Endometrium (tissue), 2 donors: ENCODE measurements around the gene PHKG1.
"Not testable (repeated sequence)": the region's sequence is repeated elsewhere in the genome, so short reads cannot be mapped to it uniquely, and the experiment has no call there.

Experiments
- FAIRE-seq: peaks from 2 replicates; lab custom pipeline; 2012; peaks lifted over from hg19 to GRCh38; lab: Jason Lieb, UNC
- donor health status: control.
- donor health status: control.

The PHKG1 gene

DNA sequence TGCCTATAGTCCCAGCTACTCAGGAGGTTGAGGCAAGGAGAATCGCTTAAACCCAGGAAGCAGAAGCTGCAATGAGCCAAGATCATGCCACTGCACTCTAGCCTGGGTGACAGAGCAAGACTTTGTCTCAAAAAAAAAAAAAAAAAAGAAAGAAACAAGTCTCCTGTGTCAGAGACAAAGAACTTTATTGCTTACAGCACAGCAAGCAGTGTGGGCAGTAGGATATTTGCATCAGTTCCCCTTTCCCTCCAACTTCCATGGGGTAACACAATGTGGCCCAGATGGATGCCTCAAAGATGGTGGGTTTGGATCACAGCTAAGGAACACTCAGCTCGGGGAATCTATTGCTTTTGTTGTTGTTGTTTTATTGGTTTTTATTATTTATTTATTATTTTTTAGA is 47.0 kb downstream of the PHKG1 start:
- FAIRE-seq: not testable (repeated sequence)

DNA sequence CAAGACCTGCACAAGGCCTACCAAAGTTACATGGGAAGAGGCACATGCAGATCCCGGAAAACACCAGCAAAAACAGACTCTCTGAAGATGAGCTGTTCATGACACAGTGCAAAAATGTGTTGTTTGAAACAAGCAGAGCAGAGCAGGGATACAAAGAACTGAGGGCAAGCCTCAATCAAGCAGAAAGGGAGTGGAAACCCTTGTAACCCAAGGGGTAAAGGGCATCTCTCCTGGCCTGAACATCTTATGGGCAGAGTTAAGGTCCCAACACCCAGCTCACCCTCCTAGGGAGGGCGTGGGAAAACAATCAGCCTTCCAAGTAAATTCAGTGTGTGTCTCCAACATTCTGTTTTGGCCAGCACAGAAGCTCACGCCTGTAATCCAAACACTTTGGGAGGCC is 52.0 kb downstream of the PHKG1 start:
- no peak for FAIRE-seq

DNA sequence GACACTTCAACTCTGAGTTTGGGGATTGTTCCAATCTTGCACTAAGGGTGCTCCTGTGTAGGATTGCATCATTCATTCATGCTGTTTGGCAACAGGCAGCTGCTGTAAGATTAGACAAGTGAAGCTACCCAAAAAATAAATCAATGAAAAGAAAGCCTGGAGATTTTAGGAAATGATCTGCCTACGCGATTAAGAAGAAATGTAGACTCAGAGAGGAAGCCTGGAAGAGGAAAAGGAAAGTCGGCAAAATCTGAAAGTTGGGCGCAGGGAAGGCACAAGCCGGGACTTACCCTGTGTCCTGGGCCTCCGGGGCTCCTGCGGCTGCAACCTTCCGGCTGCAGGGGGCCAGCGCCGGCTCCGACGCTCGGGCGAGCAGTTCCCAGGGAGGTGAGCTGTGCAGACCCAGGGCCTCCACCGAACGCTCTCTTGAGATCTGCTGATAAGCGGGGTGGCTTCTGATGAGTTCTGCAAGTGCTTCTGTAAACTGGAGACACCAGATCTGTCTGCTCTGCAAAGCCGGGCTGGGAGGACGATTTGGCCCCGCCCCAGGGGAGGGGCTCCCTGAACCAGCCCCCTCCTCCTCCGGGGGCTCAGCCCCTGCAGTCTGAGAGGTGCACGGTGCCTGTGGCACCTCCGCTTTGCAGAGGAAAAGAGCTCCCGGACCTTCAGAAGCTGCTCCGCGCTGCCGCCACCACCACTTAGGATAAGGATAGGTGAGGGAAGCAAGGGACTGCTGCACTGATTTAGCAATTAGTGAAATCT is 58.9 kb downstream of the PHKG1 start:
- FAIRE-seq: no peak

DNA sequence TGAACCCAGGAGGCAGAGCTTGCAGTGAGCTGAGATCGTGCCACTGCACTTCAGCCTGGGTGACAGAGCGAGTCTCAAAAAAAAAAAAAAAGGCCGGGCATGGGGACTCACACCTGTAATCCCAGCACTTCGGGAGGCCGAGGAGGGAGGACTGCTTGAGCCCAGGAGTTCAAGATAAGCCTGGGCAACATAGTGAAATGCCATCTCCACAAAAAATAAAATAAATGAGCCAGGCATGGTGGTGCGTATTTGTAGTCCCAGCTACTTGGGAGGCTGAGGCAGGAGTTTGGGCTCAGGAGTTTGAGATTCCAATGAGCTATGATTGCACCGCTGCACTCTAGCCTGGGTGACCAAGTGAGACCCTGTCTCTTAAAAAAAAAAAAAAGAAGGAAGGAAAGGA is 60.2 kb downstream of the PHKG1 start:
- FAIRE-seq: not testable (repeated sequence)

DNA sequence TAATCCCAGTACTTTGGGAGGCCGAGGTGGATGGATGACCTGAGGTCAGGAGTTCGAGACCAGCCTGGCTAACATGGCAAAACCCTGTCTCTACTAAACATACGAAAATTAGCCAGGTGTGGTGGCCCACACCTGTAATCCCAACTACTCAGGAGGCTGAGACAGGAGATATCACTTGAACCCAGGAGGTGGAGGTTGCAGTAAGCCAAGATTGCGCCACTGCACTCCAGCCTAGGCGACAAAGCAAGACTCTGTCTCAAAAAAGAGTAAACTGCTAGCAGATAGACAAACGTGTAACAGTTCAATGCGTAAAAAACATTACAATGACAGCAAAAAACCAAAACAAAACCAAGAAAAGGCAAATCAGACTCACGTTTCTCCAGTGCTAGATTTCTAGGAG is 61.2 kb downstream of the PHKG1 start:
- not testable (repeated sequence) for FAIRE-seq

DNA sequence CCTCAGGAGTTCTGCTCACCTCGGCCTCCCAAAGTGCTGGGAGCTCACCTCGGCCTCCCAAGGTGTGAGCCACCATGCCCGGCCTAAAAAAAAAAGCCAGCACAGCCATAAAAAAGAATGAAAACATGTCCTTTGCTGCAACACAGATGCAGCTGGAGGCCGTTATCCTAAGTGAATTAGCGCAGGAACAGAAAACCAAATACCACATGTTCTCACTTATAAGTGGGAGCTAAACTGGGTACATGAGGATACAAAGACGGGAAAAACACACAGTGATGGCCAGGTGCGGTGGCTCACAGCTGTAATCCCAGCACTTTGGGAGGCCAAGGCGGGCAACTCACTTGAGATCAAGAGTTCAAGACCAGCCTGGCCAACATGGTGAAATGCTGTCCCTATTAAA is 62.4 kb downstream of the PHKG1 start:
- FAIRE-seq: no peak
